GM19397 (cell line): ENCODE data around the gene VPREB1.
"Not testable (repeated sequence)": the region's sequence is repeated elsewhere in the genome, so short reads cannot be mapped to it uniquely, and the experiment has no call there.

Experiments used
- ATAC-seq: cut with Tn5 transposase; IDR thresholded peaks from one replicate; pipeline ENCODE4 v1.9.1; 2021; ENCODE audit warnings: mild to moderate bottlenecking, moderate library complexity; ENCODE audit not compliant: unreplicated experiment

VPREB1 gene

DNA sequence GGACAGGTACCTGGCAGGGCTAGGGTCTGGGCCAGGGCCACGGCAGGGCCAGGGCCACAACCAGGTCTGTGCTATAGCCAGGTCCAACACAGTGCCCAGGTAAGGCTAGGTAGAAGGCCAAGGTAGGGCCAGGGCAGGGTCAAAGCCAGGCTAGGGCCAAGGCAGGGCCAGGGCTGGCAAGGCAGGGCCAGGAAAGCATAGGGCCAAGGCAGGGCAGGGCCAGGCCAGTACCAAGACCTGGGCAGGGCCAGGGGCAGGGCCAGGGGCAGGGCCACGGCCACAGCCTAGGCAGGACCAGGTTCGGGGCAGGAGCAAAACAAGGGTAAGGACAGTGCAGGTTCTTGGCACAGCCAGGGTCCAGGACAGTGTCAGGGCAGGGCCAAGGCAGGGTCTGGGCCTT, 48.1 kb downstream of the VPREB1 start:
- not testable (repeated sequence) for ATAC-seq

DNA sequence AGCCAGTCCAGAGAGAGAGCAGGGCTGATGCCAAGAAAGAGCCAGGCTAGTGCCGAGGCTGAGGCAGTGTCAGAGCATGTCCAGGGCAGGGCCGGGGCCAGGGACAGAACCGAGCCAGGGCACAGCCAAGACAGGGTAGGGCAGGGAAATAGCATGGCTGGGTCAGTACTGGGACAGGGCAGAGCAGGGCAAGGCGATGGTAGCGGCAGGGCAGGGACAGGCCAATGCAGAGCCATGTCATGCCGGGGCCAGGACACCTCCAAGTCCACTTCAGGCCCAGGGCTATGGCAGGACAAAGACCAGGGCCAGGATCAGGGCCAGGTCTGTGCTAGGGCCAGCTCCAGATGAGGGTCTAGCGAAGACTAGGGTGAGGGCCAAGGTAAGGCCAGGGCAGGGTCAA, 48.9 kb downstream of the VPREB1 start:
- not testable (repeated sequence) for ATAC-seq

DNA sequence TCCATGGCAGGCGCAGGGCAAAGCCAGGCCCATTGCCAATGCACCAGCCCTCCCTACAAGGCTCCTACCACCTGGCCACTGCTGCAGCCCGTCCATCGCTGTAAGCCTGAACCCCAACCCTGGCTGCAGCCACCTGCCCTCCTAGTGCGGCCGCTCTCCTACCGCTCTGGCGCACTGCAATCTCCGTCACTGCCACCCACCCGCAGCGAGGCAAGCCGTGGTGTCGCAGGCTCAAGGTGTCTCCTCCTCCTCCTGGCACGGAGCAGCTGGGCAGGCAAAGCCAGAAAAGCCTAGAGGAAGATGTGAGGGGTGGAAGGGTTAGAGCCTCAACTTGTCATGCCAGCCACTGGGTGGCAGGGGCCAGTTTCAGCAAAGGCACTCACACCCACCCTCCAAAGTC, 50.1 kb downstream of the VPREB1 start:
- not testable (repeated sequence) for ATAC-seq
